NCI-H510A treated with DMSO at 0.1 percent for 48 hours (cell line): Measurements from ENCODE around the gene NELFB.
A peak's percentile ranks its signal among the peaks of the same experiment; 100 is the strongest.
"Not testable (repeated sequence)": the region's sequence is repeated elsewhere in the genome, so short reads cannot be mapped to it uniquely, and the experiment has no call there.

ENCODE experiments used
- DNase-seq: peaks from one replicate; lab custom pipeline; 2025; lab: John Stamatoyannopoulos, UW

NELFB gene

GRCh38 chr9:137234758-137235423 is 20.2 kb upstream of the NELFB start:
- no peak for DNase-seq

GRCh38 chr9:137235424-137236237 is 19.5 kb upstream of the NELFB start:
- no peak for DNase-seq

GRCh38 chr9:137236238-137236935 is 18.7 kb upstream of the NELFB start:
- peak; percentile 72 for DNase-seq

GRCh38 chr9:137236936-137237421 is 18.1 kb upstream of the NELFB start:
- no peak for DNase-seq

GRCh38 chr9:137237759-137238726 is 17.1 kb upstream of the NELFB start:
- peak; percentile 56 for DNase-seq

- DNase-seq, result not testable (repeated sequence)
These were observed 15.5 kb upstream of the NELFB start for GRCh38 chr9:137239541-137240200.

- DNase-seq, result peak; percentile 31
These were observed 14.7 kb upstream of the NELFB start for GRCh38 chr9:137240318-137240840.

GRCh38 chr9:137240841-137241489 is 14.2 kb upstream of the NELFB start, which contains the start of gene TUBB4B:
Gene TUBB4B (plus strand): TSS chr9:137241287. CDS start chr9:137241361, 74 bp downstream.
- peak; percentile 99 for DNase-seq

- DNase-seq, result no peak
These were observed 13.4 kb upstream of the NELFB start for GRCh38 chr9:137241490-137242268.

- no peak for DNase-seq
These were observed 12.6 kb upstream of the NELFB start for GRCh38 chr9:137242269-137243203.

GRCh38 chr9:137243266-137243625 is 11.9 kb upstream of the NELFB start:
- not testable (repeated sequence) for DNase-seq

GRCh38 chr9:137243626-137244485 is 11.3 kb upstream of the NELFB start:
- no peak for DNase-seq

- DNase-seq, result no peak
These were observed 10.4 kb upstream of the NELFB start for GRCh38 chr9:137244486-137245449.

- DNase-seq, result no peak
These were observed 9.4 kb upstream of the NELFB start for GRCh38 chr9:137245450-137246421.
